Activated CD4-positive, CD25-positive, alpha-beta regulatory T cell treated with anti-CD3 and anti-CD28 coated beads, Interleukin-2, amount 50 U/mL, for 16 hours (primary cell): Measurements from ENCODE around the gene RNF225.
"Not testable (repeated sequence)": the region's sequence is repeated elsewhere in the genome, so short reads cannot be mapped to it uniquely, and the experiment has no call there.

Experiments used
- DNase-seq: peaks from one replicate; pipeline ENCODE4 v3.0.0-alpha.2; 2020; ENCODE audit warnings: low read depth, low spot score

The RNF225 gene

GRCh38 chr19:58395220-58395978, at the start of gene RNF225:
Gene RNF225 (plus strand): TSS chr19:58395656. CDS start chr19:58396090, 434 bp downstream.
- no peak for DNase-seq

DNA sequence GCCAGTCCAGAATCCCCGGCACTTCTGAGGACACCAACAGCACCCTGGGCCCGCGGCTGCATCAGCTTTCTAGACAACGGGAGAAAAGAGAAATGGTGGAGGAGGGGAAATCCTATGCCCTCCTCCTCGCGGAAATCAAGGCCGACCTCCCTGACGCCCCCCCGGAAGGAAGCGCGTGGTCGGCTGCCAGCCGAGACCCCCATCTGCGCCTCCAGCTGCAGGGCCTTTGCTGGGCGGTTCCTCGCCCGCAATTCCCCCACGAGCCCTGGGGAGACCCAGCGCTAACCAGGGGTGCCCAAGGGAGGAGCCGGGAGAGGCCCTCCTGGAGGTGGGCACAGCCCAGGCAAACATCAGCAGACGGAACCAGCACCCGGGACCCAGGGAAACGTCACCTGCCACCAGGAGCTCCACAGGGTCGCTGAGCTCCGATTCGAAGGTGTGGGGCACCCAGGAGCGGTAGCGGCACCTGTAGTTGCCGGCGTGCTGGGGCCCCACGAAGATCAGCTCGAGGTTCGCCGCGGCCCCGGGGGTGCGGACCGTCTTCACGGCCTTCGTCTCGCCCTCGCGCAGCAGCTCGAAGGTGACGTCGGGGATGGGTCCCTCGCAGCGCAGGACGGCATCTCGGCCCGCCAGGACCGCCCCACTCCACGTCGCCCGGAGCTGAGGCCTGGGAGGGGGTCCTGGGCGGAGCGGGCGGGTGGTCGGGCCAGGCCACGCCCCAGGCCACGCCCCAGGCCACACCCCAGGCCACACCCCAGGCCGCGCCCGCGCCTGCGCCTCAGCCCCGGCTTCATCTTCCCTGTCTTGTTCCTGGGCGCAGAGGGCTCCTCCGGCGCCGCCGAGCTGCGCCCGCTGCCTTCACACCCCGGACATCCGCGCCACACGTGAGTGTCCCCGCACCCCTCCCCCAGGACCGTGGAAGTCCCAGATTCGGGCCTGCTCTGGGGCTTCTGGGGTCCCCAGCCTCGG, 48.2 kb upstream of the RNF225 start:
- DNase-seq, result no peak

GRCh38 chr19:58348080-58348479, 47.4 kb upstream of the RNF225 start:
- not testable (repeated sequence) for DNase-seq

- DNase-seq, result no peak
Measured at GRCh38 chr19:58349590-58349989, 45.9 kb upstream of the RNF225 start.

DNA sequence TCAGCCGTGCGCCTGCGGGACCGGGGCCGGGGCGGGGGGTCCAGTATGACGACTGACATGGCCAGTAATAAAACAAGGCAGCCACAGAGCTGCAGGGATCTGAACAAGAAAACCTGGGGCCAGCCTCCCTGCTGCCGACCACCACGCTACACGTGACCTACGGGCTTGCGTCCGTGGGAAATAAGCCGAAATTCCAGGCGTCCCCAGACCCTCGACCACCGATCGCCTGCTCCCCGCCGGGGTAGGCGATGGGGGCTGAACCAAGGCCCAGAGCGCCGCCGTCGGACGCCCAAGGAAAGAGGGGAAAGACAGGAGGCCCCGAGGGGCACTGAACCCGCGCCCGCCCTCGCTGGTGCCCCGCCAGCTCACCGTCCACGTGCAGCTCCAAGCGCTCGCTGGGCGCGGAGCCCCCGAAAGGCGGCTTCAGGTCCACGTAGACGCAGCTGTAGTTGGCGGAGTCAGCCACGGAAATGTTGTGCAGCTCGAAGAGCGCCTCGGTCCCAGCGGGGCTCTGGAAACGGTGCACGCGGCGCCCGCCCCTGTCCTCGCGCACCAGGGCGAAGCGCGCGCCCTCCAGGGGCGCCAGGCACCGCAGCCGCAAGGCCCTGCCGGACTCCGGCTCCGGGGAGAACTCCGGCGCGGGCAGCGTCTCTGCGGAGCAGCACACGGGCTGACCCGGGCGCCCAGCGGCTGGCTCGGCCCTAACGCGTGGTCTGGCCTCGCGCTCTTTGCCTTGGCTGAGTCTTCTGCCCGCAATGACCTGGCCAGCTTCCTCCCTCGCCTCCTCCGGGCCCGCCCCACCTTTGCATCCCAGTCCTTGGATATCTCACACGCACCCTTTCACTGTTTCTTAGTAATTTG, 45.2 kb upstream of the RNF225 start:
- no peak for DNase-seq

GRCh38 chr19:58350871-58351557, 44.4 kb upstream of the RNF225 start:
- no peak for DNase-seq

DNA sequence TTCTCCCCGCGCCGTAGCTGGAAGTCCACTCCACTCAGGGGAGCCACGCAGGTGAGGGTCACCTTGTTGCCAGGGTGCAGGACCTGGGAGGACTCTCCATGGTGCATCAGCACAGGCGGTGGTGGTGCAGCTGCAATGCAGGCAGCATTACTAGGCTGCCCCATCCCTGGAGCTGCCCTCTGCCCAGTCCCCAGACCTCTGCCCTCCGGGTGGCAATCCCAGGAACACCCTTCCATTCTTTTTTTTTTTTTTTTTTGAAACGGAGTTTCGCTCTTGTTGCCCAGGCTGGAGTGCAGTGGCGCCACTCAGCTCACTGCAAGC, 43.9 kb upstream of the RNF225 start:
- DNase-seq, result no peak

GRCh38 chr19:58351990-58352755, 43.3 kb upstream of the RNF225 start:
- no peak for DNase-seq

DNA sequence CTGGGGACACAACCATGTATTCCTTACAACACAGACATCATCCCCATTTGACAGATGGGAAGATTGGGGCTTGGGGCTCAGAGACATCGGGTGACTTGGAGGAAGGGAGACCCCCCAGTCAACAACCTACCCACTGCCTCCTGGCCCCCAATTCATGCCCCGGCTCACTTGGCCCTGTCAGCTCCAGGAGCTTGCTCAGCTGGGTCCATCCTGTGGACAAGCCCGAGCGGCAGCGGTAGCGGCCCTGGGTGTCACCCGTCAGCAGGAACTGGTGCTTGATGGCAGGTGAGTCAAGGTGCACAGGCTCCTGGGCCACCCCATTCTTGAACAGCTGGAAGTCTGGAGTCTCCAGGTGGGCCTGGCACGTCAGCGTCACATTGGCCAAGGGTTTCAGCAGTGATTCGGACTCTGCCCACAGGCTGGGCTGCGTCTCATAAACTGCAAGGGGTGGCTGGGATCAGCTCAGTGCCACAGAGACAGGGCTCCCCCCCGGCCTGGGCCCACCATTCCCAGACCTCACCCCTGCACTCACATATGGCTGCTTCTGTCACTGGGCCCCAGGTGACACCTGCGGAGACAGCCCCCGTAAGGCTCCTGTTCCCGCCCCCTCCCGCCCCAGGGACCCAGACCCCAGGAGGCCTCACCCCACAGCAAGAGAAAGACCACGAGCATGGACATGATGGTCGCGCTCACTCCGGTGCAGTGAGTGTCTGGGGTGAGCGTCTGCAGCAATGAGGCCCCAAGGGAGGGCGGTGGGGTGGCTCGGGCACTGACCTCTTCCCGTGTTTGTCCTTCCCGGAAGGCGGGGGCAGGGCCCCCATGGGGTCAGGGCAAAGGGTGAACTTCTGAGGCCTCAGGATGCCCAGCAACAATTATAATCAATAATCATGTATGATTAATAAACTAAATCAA, 42.4 kb upstream of the RNF225 start, which contains the start of gene A1BG:
TSS of gene A1BG (minus strand) at position 733 of the 912 bp plus-strand sequence. CDS start at position 678, 55 bp downstream.
- no peak for DNase-seq

GRCh38 chr19:58353717-58354477, 41.6 kb upstream of the RNF225 start:
- DNase-seq, result no peak

GRCh38 chr19:58354478-58355030, 40.9 kb upstream of the RNF225 start:
- no peak for DNase-seq

- DNase-seq, result no peak
Measured at GRCh38 chr19:58355215-58355796, 40.1 kb upstream of the RNF225 start.

DNA sequence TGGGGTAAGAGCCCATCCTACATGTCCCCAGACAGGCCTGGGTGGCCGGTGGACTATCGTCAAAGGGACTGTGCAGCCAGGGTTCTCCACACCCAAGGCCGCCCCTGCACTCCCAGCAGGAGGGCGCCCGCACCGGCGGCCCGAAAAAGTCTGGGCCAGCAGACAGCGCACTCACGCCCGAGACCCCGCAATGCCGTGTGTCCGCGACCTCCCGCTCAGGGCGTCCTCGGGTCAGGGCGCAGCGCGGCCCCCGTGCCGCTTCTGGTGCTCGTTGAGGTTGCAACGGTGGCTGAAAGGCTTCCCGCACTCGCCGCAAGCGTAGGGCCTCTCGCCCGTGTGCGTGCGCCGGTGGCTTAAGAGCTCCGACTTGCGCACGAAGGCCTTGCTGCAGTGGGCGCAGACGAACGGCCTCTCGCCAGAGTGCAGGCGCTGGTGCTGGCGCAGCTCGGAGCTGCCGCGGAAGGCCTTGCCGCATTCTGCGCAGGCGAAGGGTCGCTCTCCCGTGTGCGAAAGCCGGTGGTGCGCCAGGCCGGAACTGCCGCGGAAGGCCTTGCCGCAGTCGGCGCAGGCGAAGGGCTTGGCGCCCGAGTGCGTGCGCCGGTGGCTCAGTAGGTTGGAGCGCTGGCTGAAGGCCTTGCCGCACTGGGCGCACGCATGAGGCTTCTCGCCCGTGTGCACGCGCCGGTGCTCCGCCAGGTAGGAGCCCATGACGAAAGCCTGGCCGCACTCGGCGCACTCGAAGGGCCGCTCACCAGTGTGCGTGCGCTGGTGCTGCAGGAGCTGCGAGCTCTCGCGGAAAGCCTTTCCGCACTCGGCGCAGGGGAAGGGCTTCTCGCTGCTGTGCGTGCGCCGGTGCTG, 39.3 kb upstream of the RNF225 start:
- DNase-seq, result no peak

DNA sequence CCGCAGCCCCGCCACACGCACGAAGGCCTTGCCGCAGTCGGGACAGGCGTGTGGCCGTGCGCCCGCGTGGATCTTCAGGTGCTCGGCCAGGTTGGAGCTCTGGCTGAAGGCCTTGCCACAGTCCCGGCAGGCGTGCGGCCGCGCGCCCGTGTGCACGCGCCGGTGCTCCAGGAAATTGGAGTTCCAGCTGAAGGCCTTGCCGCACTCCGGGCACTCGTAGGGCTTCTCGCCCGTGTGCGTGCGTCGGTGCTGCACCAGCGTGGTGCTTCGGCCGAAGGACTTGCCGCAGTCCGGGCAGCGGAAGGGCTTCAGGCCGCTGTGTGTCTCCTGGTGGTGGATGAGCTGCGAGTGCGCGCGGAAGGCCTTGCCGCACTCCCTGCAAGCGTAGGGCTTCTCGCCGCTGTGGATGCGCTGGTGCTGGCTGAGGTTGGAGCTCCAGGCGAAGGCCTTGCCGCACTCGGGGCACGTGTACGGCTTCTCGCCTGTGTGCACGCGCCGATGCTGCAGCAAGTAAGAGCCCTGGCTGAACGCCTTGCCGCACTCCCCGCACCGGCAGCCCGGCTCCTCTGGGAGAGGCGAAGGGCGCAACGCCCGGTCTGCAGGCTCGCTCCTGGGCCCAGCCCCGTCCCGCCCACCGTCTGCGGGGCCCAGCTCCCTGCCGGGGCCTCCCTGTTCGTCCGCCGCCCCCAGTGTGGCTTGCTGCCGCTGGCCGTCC, 38.5 kb upstream of the RNF225 start:
- DNase-seq, result no peak

GRCh38 chr19:58357481-58358145, 37.8 kb upstream of the RNF225 start:
- no peak for DNase-seq

GRCh38 chr19:58361900-58362271, 33.6 kb upstream of the RNF225 start:
- DNase-seq, result no peak
